ENCODE data around the gene GIGYF2.

GRCh38 chr2:232859385-232859916 is 162.3 kb downstream of the GIGYF2 start:
- TF ChIP-seq EP300 (IDR thresholded peaks at IDR 0.05) (no peak), CTCF (IDR thresholded peaks at IDR 0.05) (no peak)
